CD4-positive, alpha-beta T cell treated with Interleukin-12 subunit alpha and Interleukin-12 subunit beta, for 1 hour (primary cell): Measurements from ENCODE around the gene BTBD7.
"Not testable (repeated sequence)": the region's sequence is repeated elsewhere in the genome, so short reads cannot be mapped to it uniquely, and the experiment has no call there.

Experiments
- DNase-seq: peaks from one replicate; pipeline ENCODE4 v3.0.0-alpha.2; 2020

The BTBD7 gene

DNA sequence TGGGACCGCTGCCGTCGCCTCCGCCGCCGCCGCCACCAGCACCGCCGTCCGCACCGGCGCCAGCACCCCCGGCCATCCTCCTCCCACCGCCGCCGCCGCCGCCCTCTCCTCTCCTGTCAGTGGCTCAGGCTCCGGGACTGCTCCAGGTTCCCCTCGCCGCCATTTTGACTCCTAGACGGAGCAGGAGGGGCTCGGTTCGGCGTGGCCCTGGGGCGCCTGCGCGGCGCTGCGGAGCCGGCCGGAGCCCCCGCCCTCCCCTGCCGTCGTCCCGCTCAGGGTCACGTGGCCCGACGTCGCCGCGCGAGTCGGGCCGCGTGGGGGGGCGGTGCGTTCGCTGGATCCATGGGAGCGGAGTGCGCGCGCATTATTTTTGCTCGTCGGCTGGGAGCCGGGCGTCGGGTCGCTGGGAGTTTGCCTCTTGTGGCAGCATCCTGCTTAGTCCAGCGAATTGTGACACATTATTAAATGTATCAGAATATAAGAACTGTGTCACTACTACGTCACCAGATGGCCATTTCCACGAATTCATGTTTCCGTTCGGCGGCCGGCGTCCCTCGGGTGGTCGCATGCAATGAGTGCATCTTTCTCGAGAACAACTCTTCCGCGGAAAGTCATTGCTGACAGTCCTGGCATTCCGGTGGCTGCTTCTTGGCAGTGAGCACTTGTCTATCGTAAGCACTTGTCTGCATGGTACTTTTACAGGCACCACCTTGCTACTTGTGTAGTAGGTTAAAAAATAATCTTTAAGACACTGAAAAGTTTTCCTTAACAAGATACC, at the start of gene BTBD7:
BTBD7 (minus strand) TSS at position 184 of the 778 bp plus-strand sequence. CDS start 36,985 bp downstream, outside the sequence.
- DNase-seq: peak; percentile 95

DNA sequence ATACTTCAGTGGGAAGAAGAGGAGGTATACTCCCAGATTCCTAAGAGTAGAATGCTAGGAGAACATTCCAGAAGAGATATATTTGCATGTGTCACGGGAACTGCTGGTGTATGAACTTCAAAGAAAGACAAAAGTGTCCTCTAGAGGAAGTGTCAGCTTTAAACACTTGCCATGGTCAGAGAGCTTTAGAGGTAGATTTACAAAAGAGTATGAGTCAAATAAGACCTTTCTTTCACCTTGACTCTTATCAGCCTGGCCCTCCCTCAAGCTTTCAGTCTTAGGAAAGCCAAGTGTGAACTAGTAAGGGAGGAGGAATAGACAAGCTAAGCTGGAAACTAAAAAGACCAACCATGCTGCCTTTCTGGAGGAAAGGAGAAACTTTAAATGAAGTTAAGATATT, 48.8 kb upstream of the BTBD7 start:
- no peak for DNase-seq

- no peak for DNase-seq
Measured at GRCh38 chr14:93379831-93380230, 47.0 kb upstream of the BTBD7 start.

DNA sequence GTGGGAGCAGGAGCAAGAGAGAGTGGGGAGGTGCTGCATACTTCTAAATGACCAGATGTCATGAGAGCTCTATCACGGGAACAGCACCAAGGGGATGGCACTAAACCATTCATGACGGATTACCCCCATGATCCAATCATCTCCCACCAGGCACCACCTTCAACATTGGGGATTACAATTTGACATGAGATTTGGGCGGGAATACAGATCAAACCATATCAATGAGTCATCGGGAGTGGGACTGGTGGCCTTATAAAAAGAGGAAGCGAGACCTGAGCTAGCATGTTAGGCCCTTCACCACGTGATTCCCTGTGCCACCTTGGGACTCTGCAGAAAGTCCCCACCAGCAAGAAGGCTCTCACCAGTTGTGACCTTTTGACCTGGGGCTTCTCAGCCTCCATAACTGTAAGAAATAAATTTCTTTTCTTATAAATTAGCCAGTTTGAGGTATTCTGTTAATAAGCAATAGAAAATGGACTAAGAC, 42.9 kb upstream of the BTBD7 start:
- peak; percentile 11 for DNase-seq

DNA sequence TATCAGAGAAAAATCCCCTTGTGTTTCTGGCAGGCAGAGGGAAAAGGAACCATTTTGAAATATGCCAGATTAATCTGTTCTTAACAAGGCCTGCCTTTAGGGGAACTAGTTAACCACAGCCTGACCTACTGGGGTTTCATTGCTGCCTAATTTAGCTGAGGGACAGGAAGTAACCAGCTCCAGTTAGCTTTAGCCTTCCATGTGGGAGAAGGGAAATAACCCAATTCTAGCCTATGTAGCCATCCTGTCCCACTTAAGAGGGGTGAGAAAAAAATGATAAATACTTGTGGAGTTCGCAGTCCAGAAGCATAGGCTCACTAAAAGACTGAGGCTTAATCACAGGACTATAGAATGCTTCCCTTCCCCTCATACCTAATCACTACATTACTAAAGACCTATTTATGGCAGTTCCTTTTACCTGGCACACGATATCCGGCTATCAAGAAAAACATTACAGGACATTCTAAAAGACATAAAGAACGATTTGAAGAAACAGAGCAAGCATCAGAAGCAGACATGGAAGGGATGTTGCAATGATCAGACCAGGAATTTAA, 37.0 kb upstream of the BTBD7 start:
- no peak for DNase-seq

DNA sequence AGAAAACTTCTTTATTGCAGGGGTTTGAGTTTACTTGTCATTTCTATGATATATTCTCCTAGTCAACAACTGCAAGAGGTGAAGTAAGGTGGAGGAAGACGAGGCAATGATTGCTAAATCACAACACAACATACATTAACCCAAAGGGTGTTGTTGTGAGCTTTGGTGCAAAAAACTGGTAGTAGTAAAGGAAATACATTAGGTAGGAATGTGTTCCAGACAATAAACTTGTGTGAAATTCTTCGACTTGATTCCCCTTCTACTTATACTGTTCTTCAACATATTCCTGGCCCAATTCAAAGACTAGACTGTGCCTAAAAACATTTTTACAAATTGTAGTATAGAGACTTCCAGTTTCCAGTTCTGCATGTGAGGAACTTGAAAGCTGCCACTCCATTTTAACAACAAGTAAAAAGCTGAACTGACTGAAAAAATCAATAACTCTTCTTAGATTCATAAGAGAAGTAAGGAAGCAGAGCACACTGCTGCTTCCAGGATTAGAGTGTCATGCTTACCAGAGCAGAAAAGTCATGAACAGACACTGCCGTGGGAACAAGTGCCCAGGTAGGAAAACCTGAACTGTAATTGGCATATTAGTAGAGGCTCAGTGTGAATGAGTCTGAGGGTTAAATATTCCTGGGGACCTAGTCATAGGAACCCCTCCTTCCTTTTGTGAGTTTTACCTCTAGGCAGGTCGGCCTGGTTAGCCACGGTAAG, 36.3 kb upstream of the BTBD7 start:
- no peak for DNase-seq

GRCh38 chr14:93354873-93355272, 22.0 kb upstream of the BTBD7 start:
- not testable (repeated sequence) for DNase-seq

DNA sequence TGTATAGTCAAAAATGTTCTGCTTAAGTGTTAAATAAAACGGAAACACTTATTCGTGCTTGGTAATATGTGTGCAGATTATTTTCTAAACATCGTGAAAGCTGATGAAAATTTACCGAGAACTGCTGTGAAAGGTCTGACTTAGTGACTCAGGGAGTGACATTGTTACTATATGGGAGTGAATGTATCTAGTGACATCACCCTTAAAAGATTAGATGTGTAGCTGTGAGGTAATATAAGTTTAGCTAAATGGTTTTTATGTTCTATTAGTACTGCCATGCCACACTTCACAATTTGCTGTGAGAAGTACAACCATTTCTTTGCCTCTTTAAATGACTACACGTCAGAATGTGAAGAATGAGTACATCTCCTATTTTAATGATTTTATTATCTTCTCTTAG, 15.5 kb upstream of the BTBD7 start:
- DNase-seq: no peak

GRCh38 chr14:93347850-93348249, 15.0 kb upstream of the BTBD7 start:
- DNase-seq: no peak

DNA sequence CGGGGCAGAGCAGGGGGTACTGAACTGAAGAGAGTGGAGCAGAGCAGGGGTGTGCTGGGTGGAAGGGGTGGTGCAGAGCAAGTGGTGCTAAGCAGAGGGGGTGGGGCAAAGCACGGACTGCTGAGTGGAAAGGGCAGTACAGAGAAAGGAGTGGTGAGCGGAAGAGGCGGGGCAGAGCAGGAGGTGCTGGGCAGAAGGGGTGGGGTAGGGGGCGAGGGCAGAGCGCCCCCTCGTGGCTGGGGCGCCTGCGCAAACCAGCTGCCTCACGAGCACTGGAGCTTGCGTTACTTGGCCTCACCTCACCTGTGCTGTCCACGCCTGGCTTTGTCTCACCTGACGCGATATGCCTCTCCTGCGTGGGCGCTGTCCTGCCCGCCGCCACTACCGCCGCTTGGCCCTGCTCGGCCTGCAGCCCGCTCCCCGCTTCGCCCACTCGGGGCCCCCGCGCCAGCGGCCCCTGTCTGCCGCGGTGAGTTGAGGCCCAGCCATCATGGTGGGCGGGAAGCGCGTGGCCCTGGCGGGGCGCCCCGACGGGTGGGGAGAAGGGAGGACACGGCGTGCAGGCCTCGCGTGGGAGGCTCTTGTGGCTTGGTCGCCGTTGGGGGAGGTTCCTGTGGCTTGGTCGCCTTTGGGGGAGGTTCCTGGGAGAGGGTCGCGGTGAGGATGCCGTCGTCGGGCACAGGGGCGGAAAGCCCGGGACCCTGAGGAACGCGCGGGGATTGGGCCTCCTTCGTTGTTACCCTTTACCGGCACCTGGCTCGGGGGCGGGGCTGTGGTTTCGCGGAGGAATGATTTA, 14.3 kb upstream of the BTBD7 start, which contains the start of gene COX8C:
COX8C (plus strand) TSS at position 257 of the 796 bp plus-strand sequence; CDS start at position 344, 87 bp downstream.
- DNase-seq: no peak

DNA sequence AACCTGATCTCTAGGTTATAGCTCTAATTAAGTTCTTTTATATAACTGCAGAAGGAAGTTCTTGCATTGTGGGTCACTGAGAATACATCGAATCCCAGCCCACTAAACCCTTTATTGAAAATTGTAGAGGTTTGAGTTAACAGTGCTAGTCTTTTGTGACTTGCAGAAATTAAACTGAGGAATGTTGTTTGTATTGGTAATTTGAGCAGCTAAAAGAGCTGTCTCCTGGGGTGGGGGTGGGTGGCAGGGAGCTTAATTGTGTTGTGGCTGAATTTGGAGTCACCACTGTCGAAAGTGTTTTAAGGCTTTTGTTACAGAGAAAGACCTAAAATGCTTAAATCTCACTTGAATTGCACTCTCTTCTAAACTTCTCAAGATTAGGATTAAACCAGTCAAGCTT, 11.0 kb upstream of the BTBD7 start:
- DNase-seq: no peak

DNA sequence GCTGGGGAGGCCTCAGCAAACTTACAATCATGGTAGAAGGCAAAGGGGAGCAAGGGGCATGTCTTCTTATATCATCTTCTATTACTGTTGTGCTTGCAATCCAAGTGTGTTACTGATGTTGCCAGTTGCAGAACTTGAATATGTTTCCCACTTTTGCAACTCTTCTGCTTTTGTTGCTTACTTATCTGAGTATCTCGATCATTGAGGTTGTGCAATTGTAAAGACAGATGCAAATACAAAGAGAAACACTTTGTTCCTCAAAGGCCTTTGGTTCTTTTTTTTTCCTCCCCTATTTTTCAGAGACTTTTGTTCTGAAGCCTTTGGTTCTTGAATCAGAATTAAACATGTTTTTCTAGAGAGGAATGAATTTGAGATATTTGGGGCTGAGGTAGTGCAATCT, 10.4 kb upstream of the BTBD7 start:
- no peak for DNase-seq

DNA sequence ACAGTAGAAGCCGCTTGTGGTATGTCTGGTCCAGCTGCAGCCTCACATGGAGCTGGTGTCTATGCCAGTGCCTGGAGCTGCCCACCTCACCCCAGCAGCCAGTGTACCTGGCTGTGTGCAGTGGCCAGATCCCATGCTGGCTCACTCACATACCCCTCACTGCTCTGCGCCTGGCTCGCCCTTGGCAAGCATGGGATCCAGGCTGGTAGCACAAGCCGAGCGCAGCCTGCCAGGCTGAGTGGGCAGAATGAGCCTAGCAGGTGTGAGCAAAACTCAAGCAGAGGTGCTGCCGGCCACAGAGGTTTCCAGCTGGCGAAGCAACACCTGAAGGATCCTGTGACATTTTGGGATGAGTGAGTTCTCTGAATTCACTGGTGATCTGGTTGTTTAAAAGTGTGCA, 5.0 kb upstream of the BTBD7 start:
- DNase-seq: no peak

DNA sequence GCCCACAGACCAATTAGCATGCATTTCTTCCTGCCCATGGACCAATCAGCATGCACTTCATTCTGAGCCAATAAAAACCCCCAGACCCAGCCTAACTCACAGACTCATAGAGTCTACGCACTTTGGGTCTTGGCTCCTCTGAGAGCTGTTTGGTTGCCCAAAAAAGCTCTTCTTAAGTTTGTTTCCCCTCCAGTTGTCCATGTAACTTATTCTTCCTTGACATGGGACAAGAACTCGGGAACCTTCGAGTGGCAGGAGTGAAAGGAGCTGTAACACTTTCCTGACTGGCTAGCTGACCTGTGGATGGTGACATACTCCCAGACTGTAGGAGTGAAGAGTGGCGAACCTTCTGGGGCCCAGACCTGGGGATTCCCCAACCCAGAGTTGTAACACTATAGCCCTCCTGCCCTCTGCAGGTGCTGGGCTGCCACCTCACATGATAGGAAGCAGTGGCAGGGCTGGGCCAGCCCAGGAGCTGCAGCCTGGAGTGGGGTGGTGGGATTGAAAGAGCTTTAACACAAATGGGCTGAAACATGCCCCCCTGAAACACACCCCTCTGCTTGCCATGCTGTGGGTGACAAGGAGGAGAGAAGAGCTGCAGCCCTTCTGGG, 4.4 kb upstream of the BTBD7 start:
- DNase-seq: no peak

GRCh38 chr14:93333631-93334103, 831 bp upstream of the BTBD7 start:
- no peak for DNase-seq

- no peak for DNase-seq
Measured at GRCh38 chr14:93332397-93332852, 411 bp downstream of the BTBD7 start.

DNA sequence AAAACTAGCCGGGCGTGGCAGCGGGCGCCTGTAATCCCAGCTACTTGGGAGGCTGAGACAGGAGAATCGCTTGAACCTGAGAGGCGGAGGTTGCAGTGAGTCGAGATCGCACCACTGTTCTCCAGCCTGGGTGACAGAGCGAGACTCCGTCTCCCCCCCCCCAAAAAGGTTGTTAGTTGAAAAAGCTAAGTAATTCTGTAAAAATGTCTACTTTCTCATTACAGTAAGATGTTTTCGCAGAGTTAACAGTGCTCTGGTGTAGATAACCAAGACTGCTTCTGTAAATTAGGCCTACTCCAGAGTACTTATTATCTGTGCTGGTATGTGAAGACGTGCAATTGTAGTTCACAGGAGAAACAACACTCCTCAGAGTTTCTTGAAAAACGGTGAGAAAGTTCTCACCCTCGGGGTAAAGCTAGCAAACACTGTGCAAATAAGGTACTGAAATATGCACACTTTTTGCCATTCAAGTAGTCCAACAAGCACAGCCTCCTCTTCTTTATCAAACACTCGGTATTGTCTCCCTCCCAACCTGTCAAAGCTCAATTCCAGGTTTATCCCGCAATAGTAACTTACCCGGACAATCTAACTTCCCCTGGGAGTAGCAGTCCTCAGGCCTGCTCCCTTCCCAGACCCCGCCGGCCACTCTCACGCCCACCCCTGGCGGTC, 974 bp downstream of the BTBD7 start:
- DNase-seq: no peak

- DNase-seq: no peak
Measured at GRCh38 chr14:93331002-93331727, 1.7 kb downstream of the BTBD7 start.

GRCh38 chr14:93330609-93331000, 2.2 kb downstream of the BTBD7 start:
- DNase-seq: no peak

DNA sequence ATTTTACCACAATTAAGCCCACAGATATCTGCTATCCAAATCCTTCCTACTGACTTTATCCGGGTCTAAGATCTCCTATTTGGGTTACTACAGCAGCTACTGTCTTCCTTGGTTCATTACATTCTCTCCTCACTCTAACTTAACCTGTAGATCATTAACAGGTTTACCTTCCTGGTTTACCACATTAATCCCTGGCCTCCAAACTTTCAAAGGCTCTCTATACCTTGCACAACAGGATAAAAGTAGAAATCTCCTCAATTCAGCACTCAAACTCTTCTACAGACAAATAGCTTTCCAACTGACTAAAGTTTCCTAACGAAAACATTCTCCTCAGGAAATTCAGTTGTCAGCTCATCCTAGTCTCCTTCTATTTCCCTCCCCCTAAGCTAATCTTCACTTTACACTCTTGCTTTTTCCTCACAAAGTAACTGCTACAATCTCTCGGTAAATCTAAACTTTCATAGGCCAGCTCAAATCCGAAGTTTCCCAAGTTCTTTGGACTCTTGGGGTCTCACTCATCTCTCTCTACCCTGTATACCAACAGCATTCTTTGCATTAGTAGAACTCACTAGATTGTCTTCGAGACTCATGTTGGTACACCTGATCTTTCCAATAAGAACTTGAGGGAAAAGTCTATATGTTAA, 2.7 kb downstream of the BTBD7 start:
- DNase-seq: no peak
